ENCODE measurements around the gene SAMHD1. TPM values are rescaled to one million over a fixed set of nuclear protein-coding genes. Genes with fewer than 3 reads are reported as not detected.
"Not testable (repeated sequence)": the region's sequence is repeated elsewhere in the genome, so short reads cannot be mapped to it uniquely, and the experiment has no call there.

SAMHD1 gene
- total RNA-seq, 3 donors from 2014 or later = 146 to 380 (median 311) TPM

- no peak overlapping the region for H3K27ac ChIP-seq
- DNase-seq (ENCODE audit: low spot score in 2 of 2) = no peak
- no peaks in the 10 kb centered on the region for H3K27me3 ChIP-seq
- H3K9me3 ChIP-seq = no peaks in the 10 kb centered on the region
- H3K4me1 ChIP-seq = no peaks in the 10 kb centered on the region
- H3K4me3 ChIP-seq = no peak overlapping the region
- intact Hi-C loops (cut with DNase I; ENCODE audit: low total_unique reads) = no loop called here
- no peaks in the 10 kb centered on the region for H3K36me3 ChIP-seq
- no peak for TF ChIP-seq POLR2AphosphoS5 (IDR thresholded peaks at IDR 0.05)
- TF ChIP-seq, protein P1, sequence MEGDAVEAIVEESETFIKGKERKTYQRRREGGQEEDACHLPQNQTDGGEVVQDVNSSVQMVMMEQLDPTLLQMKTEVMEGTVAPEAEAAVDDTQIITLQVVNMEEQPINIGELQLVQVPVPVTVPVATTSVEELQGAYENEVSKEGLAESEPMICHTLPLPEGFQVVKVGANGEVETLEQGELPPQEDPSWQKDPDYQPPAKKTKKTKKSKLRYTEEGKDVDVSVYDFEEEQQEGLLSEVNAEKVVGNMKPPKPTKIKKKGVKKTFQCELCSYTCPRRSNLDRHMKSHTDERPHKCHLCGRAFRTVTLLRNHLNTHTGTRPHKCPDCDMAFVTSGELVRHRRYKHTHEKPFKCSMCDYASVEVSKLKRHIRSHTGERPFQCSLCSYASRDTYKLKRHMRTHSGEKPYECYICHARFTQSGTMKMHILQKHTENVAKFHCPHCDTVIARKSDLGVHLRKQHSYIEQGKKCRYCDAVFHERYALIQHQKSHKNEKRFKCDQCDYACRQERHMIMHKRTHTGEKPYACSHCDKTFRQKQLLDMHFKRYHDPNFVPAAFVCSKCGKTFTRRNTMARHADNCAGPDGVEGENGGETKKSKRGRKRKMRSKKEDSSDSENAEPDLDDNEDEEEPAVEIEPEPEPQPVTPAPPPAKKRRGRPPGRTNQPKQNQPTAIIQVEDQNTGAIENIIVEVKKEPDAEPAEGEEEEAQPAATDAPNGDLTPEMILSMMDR (IDR thresholded peaks at IDR 0.05) = no peak
- TF ChIP-seq POLR2A (IDR thresholded peaks at IDR 0.05) = no peak
Observed at GRCh38 chr20:36917943-36918342, 33.6 kb downstream of the SAMHD1 start.

GRCh38 chr20:36917240-36917639 is 34.3 kb downstream of the SAMHD1 start:
- intact Hi-C loops (cut with DNase I; ENCODE audit: low total_unique reads) = no loop called here

GRCh38 chr20:36916199-36916598 is 35.3 kb downstream of the SAMHD1 start:
- no peak for DNase-seq (ENCODE audit: low spot score in 2 of 2)
- Histone ChIP-seq H3K27ac (no peak overlapping the region), H3K36me3 (no peaks in the 10 kb centered on the region), H3K4me1 (no peaks in the 10 kb centered on the region), H3K9me3 (no peaks in the 10 kb centered on the region), H3K4me3 (no peak overlapping the region), H3K27me3 (no peaks in the 10 kb centered on the region)
- intact Hi-C loops (cut with DNase I; ENCODE audit: low total_unique reads) = no loop called here
- TF ChIP-seq, protein P1 (IDR thresholded peaks at IDR 0.05) = no peak
- no peak for TF ChIP-seq POLR2AphosphoS5 (IDR thresholded peaks at IDR 0.05)
- no peak for TF ChIP-seq POLR2A (IDR thresholded peaks at IDR 0.05)

More at GRCh38 chr20:36917240-36917639, 34.3 kb downstream of the SAMHD1 start:
- Histone ChIP-seq H3K27me3 (no peaks in the 10 kb centered on the region), H3K9me3 (no peaks in the 10 kb centered on the region), H3K36me3 (no peaks in the 10 kb centered on the region), H3K27ac (no peak overlapping the region), H3K4me3 (no peak overlapping the region), H3K4me1 (no peaks in the 10 kb centered on the region)
- DNase-seq (ENCODE audit: low spot score in 2 of 2) = no peak
- TF ChIP-seq, protein P1 (IDR thresholded peaks at IDR 0.05) = no peak
- TF ChIP-seq POLR2AphosphoS5 (IDR thresholded peaks at IDR 0.05) = no peak
- TF ChIP-seq POLR2A (IDR thresholded peaks at IDR 0.05) = no peak

DNA sequence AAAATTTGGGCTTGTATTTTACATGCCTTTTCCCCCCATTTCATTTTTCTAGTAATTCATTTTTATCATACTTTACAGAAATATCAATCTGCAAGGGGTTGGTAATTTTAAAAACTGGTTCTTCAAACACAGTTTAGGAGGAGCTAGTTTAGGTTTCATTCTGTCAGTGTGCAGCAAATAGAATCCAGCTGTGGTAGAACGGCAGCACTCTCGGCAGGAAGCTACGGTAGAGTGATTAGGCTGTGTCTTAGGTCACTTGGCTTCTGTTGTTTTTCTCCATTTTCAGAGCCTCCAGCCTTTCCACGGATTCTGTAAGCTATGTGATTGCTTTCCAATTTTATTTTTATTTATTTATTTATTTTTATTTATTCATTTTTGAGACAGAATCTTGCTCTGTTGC is 42.9 kb downstream of the SAMHD1 start:
- no peaks in the 10 kb centered on the region for H3K27me3 ChIP-seq
- TF ChIP-seq POLR2AphosphoS5 (IDR thresholded peaks at IDR 0.05) = no peak
- TF ChIP-seq, protein P1 (IDR thresholded peaks at IDR 0.05) = no peak
- no peak for TF ChIP-seq POLR2A (IDR thresholded peaks at IDR 0.05)
- no peaks in the 10 kb centered on the region for H3K4me1 ChIP-seq
- H3K36me3 ChIP-seq = no peaks in the 10 kb centered on the region
- H3K9me3 ChIP-seq = no peaks in the 10 kb centered on the region
- no peak overlapping the region for H3K27ac ChIP-seq
- intact Hi-C loops (cut with DNase I; ENCODE audit: low total_unique reads) = no loop called here
- no peak overlapping the region for H3K4me3 ChIP-seq
- no peak for DNase-seq (ENCODE audit: low spot score in 2 of 2)

- intact Hi-C loops (cut with DNase I; ENCODE audit: low total_unique reads) = not testable (repeated sequence)
Observed at GRCh38 chr20:36906086-36906485, 45.4 kb downstream of the SAMHD1 start.

DNA sequence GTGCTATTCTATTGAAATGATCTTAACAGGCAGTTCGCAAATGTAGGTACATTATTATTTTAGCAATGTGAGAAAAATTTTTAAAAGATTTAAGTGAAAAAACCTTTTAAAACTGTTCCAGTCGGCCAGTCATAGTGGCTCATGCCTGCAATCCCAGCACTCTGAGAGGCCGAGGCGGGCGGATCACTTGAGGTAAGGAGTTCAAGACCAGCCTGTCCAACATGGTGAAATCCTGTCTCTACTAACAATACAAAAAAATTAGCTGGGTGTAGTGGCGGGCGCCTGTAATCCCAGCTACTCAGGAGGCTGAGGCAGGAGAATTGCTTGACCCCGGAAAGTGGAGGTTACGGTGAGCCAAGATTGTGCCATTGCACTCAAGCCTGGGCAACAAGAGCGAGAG is 45.9 kb downstream of the SAMHD1 start:
- H3K27me3 ChIP-seq; H3K9me3 ChIP-seq; H3K36me3 ChIP-seq; H3K4me3 ChIP-seq; DNase-seq (ENCODE audit: low spot score in 2 of 2); H3K4me1 ChIP-seq; intact Hi-C loops (cut with DNase I; ENCODE audit: low total_unique reads); H3K27ac ChIP-seq: not testable (repeated sequence)

More at GRCh38 chr20:36906086-36906485, 45.4 kb downstream of the SAMHD1 start:
- H3K27ac ChIP-seq; H3K9me3 ChIP-seq; DNase-seq (ENCODE audit: low spot score in 2 of 2); H3K4me3 ChIP-seq; H3K4me1 ChIP-seq; H3K36me3 ChIP-seq; H3K27me3 ChIP-seq: not testable (repeated sequence)
